Panc1 (cell line): ENCODE measurements around the gene MUC5AC. TPM values are rescaled to one million over a fixed set of nuclear protein-coding genes. Genes with fewer than 3 reads are reported as not detected.

ENCODE experiments used
- ATAC-seq: fragments of 200-7000 bp; cut with Tn5 transposase; 2 replicates; pipeline ENCODE4 v1.9.1; 2020; ENCODE audit warnings: mild to moderate bottlenecking, moderate library complexity
- BruUV-seq: library from RNA; stranded (reverse); fragments of 400-500 nt; replicated peaks from 2 replicates; lab custom pipeline; 2021; lab: Mats Ljungman, UMichigan
- CTCF ChIA-PET: fragments of 300-600 bp; sonication (Branson Sonifier 250); formaldehyde crosslinking; loops from one replicate; lab custom pipeline; 2022; ENCODE audit warnings: antibody characterized with exemption; lab: Charles Lee
- POLR2A ChIA-PET: fragments of 300-600 bp; sonication (Branson Sonifier 250); formaldehyde crosslinking; loops from one replicate; lab custom pipeline; 2022; ENCODE audit warnings: antibody characterized with exemption; lab: Charles Lee
- DNase-seq: peaks from one replicate; pipeline ENCODE4 v3.0.0-alpha.2; 2010; ENCODE audit warnings: low read depth, low spot score
- H3K27ac ChIP-seq: 2 replicates; pipeline ENCODE4 v1.5.1; 2011; ENCODE audit warnings: mild to moderate bottlenecking, low read length, inconsistent platforms
- H3K27me3 ChIP-seq: fragments of 200-500 bp; sonication (Bioruptor generic); 2 replicates; pipeline ENCODE4 v1.6.0; 2014; ENCODE audit warnings: low read length, inconsistent platforms; ENCODE audit not compliant: control insufficient read depth, insufficient read depth
- H3K36me3 ChIP-seq: fragments of 200-500 bp; sonication (Bioruptor generic); 2 replicates; pipeline ENCODE4 v1.5.1; 2014; ENCODE audit warnings: inconsistent platforms, mild to moderate bottlenecking, low read length, moderate library complexity; ENCODE audit not compliant: control insufficient read depth, insufficient read depth
- H3K4me1 ChIP-seq: 2 replicates; pipeline ENCODE4 v1.5.1; 2011; ENCODE audit warnings: inconsistent platforms, mild to moderate bottlenecking, low read length, moderate library complexity; ENCODE audit not compliant: control insufficient read depth, insufficient read depth
- H3K4me3 ChIP-seq, 2 experiments: 2 replicates each; pipeline ENCODE4 v1.5.1; 2011 to 2012; ENCODE audit warnings: low read depth in 2 of 2, low read length in 2 of 2, mild to moderate bottlenecking in 2 of 2, inconsistent platforms in 1 of 2, moderate library complexity in 1 of 2
- H3K9me3 ChIP-seq: fragments of 200-500 bp; sonication (Bioruptor generic); 2 replicates; pipeline ENCODE4 v1.5.1; 2014; ENCODE audit warnings: low read depth, mild to moderate bottlenecking, inconsistent platforms, low read length, moderate library complexity; ENCODE audit not compliant: control insufficient read depth, insufficient read depth
- POLR2AphosphoS5 ChIP-seq: IDR thresholded peaks from 2 replicates; pipeline ENCODE4 v1.6.1; 2012; ENCODE audit warnings: mild to moderate bottlenecking, low read depth, low read length, moderate library complexity
- SIN3A ChIP-seq: IDR thresholded peaks from 2 replicates; pipeline ENCODE4 v1.6.1; 2012; ENCODE audit warnings: low read depth, mild to moderate bottlenecking, low read length, moderate library complexity, borderline replicate concordance; ENCODE audit not compliant: insufficient read depth
- TCF7L2 ChIP-seq: IDR thresholded peaks from 2 replicates; pipeline ENCODE4 v1.6.1; 2011; ENCODE audit warnings: mild to moderate bottlenecking, low read depth, low read length, inconsistent platforms
- in situ Hi-C: cut with HindIII; loops from 2 replicates; pipeline ENCODE4 v1.10.0; 2016; ENCODE audit warnings: low sequenced_read_pairs, low pct_unique_long_range_greater_than_20kb
- intact Hi-C: fragments of 100-400 bp; cut with micrococcal nuclease; formaldehyde crosslinking; loops from one replicate; pipeline ENCODE4 v1.10.0; 2022; ENCODE audit not compliant: unreplicated experiment
- total RNA-seq: library from RNA; stranded (reverse); gene quantifications from one replicate; pipeline ENCODE4 v1.2.1, GENCODE V29; 2021; ENCODE audit not compliant: unreplicated experiment
- TF ChIP-seq, protein P1 (sequence below): fragments of 450-650 bp; IDR thresholded peaks from 2 replicates; pipeline ENCODE4 v1.5.1; 2017; ENCODE audit warnings: mild to moderate bottlenecking
- TF ChIP-seq, protein P2 (sequence below), 2 experiments: IDR thresholded peaks; 2 replicates each; pipeline ENCODE4 v1.6.1; 2011 to 2012; ENCODE audit warnings: low read depth in 2 of 2, control low read depth in 1 of 2, low read length in 1 of 2, mild to moderate bottlenecking in 1 of 2, moderate library complexity in 1 of 2; ENCODE audit not compliant: insufficient read depth in 1 of 2

The MUC5AC gene
- total RNA-seq, 1 experiment from 2014 or later = 0.03 TPM

DNA sequence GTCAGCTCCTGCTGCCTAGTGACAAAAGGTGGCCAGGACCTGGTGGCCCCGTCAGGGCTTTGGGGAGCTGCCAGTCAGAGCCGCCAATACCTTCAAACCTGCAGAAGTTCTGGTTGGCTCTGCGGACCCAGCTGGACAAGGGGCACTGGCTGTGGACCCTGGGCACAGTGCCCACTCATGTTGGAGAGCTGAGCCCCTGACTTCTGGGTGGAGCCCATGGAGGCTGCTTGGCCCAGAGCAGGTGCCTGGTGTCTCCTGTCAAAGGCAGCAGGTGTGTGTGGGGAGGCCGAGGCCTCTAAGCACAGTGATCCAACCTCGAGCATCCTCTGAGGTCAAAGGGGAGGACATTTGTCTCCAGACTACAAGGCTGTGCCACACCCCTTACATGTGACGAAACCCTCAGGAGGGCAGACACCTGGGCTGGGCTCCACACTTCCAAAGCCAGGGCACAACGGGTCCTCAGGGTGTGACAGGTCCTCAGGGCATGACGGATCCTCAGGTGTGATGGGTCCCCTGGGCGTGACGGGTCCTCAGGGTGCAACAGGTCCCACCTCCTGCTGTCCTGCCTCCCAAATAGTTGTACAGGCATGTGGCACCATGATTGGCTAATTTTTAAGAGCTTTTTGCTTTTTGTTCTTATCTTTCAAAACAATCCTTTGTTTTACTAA, 46.1 kb upstream of the MUC5AC start:
- Histone ChIP-seq H3K27me3 (no peaks in the 10 kb centered on the region), H3K9me3 (no peaks in the 10 kb centered on the region), H3K36me3 (no peaks in the 10 kb centered on the region), H3K4me3 (no peak overlapping the region), H3K27ac (no peak overlapping the region), H3K4me1 (peaks cover 9% of the 10 kb centered on the region; the same call in 1 of the 2 replicates)
- no TSS peak for BruUV-seq
- ChIA-PET CTCF (no interaction called here), POLR2A (no interaction called here)
- in situ Hi-C loops (no loop called here), intact Hi-C loops (loop anchor here (10.0 kb wide), 1 partner anchor 113 kb away; the partner anchor contains the start of gene MUC5B)
- TF ChIP-seq, protein P1, sequence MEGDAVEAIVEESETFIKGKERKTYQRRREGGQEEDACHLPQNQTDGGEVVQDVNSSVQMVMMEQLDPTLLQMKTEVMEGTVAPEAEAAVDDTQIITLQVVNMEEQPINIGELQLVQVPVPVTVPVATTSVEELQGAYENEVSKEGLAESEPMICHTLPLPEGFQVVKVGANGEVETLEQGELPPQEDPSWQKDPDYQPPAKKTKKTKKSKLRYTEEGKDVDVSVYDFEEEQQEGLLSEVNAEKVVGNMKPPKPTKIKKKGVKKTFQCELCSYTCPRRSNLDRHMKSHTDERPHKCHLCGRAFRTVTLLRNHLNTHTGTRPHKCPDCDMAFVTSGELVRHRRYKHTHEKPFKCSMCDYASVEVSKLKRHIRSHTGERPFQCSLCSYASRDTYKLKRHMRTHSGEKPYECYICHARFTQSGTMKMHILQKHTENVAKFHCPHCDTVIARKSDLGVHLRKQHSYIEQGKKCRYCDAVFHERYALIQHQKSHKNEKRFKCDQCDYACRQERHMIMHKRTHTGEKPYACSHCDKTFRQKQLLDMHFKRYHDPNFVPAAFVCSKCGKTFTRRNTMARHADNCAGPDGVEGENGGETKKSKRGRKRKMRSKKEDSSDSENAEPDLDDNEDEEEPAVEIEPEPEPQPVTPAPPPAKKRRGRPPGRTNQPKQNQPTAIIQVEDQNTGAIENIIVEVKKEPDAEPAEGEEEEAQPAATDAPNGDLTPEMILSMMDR = no peak
- no peak for TF ChIP-seq POLR2AphosphoS5
- no peak for TF ChIP-seq TCF7L2
- TF ChIP-seq, protein P2, sequence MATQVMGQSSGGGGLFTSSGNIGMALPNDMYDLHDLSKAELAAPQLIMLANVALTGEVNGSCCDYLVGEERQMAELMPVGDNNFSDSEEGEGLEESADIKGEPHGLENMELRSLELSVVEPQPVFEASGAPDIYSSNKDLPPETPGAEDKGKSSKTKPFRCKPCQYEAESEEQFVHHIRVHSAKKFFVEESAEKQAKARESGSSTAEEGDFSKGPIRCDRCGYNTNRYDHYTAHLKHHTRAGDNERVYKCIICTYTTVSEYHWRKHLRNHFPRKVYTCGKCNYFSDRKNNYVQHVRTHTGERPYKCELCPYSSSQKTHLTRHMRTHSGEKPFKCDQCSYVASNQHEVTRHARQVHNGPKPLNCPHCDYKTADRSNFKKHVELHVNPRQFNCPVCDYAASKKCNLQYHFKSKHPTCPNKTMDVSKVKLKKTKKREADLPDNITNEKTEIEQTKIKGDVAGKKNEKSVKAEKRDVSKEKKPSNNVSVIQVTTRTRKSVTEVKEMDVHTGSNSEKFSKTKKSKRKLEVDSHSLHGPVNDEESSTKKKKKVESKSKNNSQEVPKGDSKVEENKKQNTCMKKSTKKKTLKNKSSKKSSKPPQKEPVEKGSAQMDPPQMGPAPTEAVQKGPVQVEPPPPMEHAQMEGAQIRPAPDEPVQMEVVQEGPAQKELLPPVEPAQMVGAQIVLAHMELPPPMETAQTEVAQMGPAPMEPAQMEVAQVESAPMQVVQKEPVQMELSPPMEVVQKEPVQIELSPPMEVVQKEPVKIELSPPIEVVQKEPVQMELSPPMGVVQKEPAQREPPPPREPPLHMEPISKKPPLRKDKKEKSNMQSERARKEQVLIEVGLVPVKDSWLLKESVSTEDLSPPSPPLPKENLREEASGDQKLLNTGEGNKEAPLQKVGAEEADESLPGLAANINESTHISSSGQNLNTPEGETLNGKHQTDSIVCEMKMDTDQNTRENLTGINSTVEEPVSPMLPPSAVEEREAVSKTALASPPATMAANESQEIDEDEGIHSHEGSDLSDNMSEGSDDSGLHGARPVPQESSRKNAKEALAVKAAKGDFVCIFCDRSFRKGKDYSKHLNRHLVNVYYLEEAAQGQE (IDR thresholded peaks at IDR 0.05; ENCODE audit: insufficient read depth in 1 of 2, low read depth in 2 of 2, low read length in 1 of 2) = no peak
- no peak for TF ChIP-seq SIN3A
- ATAC-seq (no peak), DNase-seq (no peak)

DNA sequence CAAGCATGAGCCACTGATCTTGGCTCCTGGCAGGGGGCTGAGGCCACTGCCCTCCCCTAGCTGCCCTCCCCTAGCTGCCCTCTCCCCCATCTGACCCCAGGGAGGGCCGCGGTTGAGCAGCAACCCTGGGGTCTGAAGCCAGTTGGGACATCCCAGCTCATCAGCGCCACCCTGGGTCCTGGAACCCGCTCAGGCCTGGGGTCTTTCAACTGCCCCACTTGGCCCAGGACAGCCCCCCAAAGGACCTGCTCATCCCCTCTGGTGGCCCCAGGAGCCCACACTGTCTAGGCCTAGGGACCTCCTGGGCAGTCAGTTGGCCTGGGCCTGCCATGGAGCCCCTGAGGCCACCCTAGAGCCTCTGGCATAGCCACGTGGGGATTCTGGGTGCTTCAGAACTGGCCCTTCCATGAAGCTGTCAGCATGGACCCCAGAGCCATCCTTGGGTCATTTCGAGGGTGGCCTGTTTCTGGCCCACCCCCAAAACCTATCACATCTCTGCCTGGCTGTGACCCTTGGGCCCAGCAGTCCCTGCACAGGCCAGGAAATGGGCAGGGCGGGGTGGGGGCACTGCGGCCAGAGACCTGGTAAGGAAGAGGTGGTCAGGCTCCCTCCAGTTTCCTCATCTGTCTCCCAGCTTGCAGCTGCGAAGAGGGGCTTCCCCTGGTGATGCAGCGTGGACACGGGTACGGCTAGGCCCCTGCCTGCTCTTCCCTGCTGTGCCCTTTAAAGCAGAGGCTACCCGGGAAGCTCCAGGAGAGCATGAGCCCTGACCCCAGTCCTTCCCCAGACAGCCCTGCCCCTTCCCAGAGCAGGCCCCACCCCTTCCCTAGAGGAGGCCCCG, 45.2 kb upstream of the MUC5AC start:
- BruUV-seq = no TSS peak
- no peak overlapping the region for H3K27ac ChIP-seq
- no peak overlapping the region for H3K4me3 ChIP-seq
- TF ChIP-seq SIN3A = no peak
- TF ChIP-seq, protein P2 (IDR thresholded peaks at IDR 0.05; ENCODE audit: insufficient read depth in 1 of 2, low read depth in 2 of 2, low read length in 1 of 2) = no peak
- DNase-seq (no peak), ATAC-seq (no peak)
- H3K4me1 ChIP-seq = peaks cover 9% of the 10 kb centered on the region; the same call in 1 of the 2 replicates
- intact Hi-C loops = loop anchor here (10.0 kb wide), 1 partner anchor 112 kb away; the partner anchor contains the start of gene MUC5B
- in situ Hi-C loops = no loop called here
- POLR2A ChIA-PET = no interaction called here
- H3K36me3 ChIP-seq = no peaks in the 10 kb centered on the region
- H3K9me3 ChIP-seq = no peaks in the 10 kb centered on the region
- CTCF ChIA-PET = no interaction called here
- H3K27me3 ChIP-seq = no peaks in the 10 kb centered on the region
